Amniotic stem cell (primary cell): ENCODE results near the gene VMP1.
"Not testable (repeated sequence)": the region's sequence is repeated elsewhere in the genome, so short reads cannot be mapped to it uniquely, and the experiment has no call there.

Experiments
- DNase-seq: peaks from one replicate; lab custom pipeline; 2025; lab: John Stamatoyannopoulos, UW

Gene VMP1

GRCh38 chr17:59863616-59864015, 156.2 kb downstream of the VMP1 start:
- DNase-seq = no peak

GRCh38 chr17:59869941-59870218, 162.4 kb downstream of the VMP1 start:
- DNase-seq = no peak

GRCh38 chr17:59870482-59870881, 163.0 kb downstream of the VMP1 start:
- DNase-seq = no peak

GRCh38 chr17:59872351-59872750, 164.9 kb downstream of the VMP1 start:
- DNase-seq = no peak

- DNase-seq = not testable (repeated sequence)
Measured at GRCh38 chr17:59873414-59873813, 166.0 kb downstream of the VMP1 start.

GRCh38 chr17:59874376-59874775, 166.9 kb downstream of the VMP1 start:
- no peak for DNase-seq

- no peak for DNase-seq
Measured at GRCh38 chr17:59876107-59876506, 168.7 kb downstream of the VMP1 start.

GRCh38 chr17:59877965-59878364, 170.5 kb downstream of the VMP1 start:
- no peak for DNase-seq

GRCh38 chr17:59878624-59879023, 171.2 kb downstream of the VMP1 start:
- DNase-seq = no peak

GRCh38 chr17:59884861-59885260, 177.4 kb downstream of the VMP1 start:
- DNase-seq = no peak

- no peak for DNase-seq
Measured at GRCh38 chr17:59888145-59888750, 180.8 kb downstream of the VMP1 start.

GRCh38 chr17:59890720-59891119, 183.3 kb downstream of the VMP1 start:
- no peak for DNase-seq
